ENCODE results near the gene POLRMT.

The POLRMT gene

GRCh38 chr19:664913-665443 is 31.6 kb upstream of the POLRMT start:
- Histone ChIP-seq H3K4me1 (ENCODE audit: control insufficient read depth, insufficient read depth, low read length) (peaks cover 9% of the 10 kb centered on the region), H3K9me3 (ENCODE audit: control insufficient read depth, insufficient read depth, low read depth, low read length) (no peaks in the 10 kb centered on the region), H3K36me3 (ENCODE audit: control insufficient read depth in 2 of 2, insufficient read depth in 1 of 2, low read length in 2 of 2) (peaks cover 0 to 11% of the 10 kb centered on the region in 2 experiments; a peak in 1 of 3 replicates), H3K27ac (ENCODE audit: extremely low read depth, low read depth, low read length) (no peak overlapping the region), H3K4me3 (ENCODE audit: low read depth, low read length) (no peak overlapping the region)
- POLR2A ChIA-PET = interaction anchor here (0.6 kb wide), 1 partner anchor 16 kb away, joined by 6 read pairs; no protein-coding TSS in a partner anchor
- CTCF ChIA-PET = no interaction called here
- TF ChIP-seq ZNF391 (tag by site-specific recombination; IDR thresholded peaks at IDR 0.05; ENCODE audit: borderline replicate concordance, low read depth) (no peak), PATZ1 (tag by site-specific recombination; IDR thresholded peaks at IDR 0.05) (peak; percentile 73), ZNF138 (tag by site-specific recombination; IDR thresholded peaks at IDR 0.05; ENCODE audit: borderline replicate concordance) (no peak), ATF2 (tag by site-specific recombination; IDR thresholded peaks at IDR 0.05; ENCODE audit: low read depth) (no peak), ZNF830 (tag by site-specific recombination; IDR thresholded peaks at IDR 0.05; ENCODE audit: low read depth) (no peak), KLF8 (tag by site-specific recombination; IDR thresholded peaks at IDR 0.05) (peak; percentile 69), ZNF610 (tag by site-specific recombination; IDR thresholded peaks at IDR 0.05; ENCODE audit: borderline replicate concordance) (peak; percentile 67; the same call in 1 of the 2 replicates), HOXC10 (CRISPR knock-in tag; IDR thresholded peaks at IDR 0.05) (no peak), KLF9 (tag by site-specific recombination; IDR thresholded peaks at IDR 0.05; ENCODE audit: low read depth) (no peak), ZNF24 (tag by site-specific recombination; IDR thresholded peaks at IDR 0.05) (no peak), ZBTB17 (tag by site-specific recombination; IDR thresholded peaks at IDR 0.05) (no peak), ZNF335 (tag by site-specific recombination; conservative IDR thresholded peaks at IDR 0.05) (peak; percentile 44; the same call in 1 of the 2 replicates), ZNF626 (tag by site-specific recombination; IDR thresholded peaks at IDR 0.05) (no peak), ZNF112 (tag by site-specific recombination; IDR thresholded peaks at IDR 0.05) (no peak), ZNF514 (tag by site-specific recombination; IDR thresholded peaks at IDR 0.05) (no peak), ZNF670 (tag by site-specific recombination; IDR thresholded peaks at IDR 0.05; ENCODE audit: low read depth) (no peak), BCL11B (tag by site-specific recombination; IDR thresholded peaks at IDR 0.05; ENCODE audit: low read depth) (no peak), PRDM10 (tag by site-specific recombination; IDR thresholded peaks at IDR 0.05) (no peak), ZNF449 (tag by site-specific recombination; IDR thresholded peaks at IDR 0.05) (no peak), ZNF2 (tag by site-specific recombination; IDR thresholded peaks at IDR 0.05) (0 out of 2 replicates have a peak, but pooled peaks have one; percentile 49), ZNF175 (tag by site-specific recombination; IDR thresholded peaks at IDR 0.05) (no peak), PRDM2 (tag by site-specific recombination; IDR thresholded peaks at IDR 0.05; ENCODE audit: borderline replicate concordance) (no peak)
